ENCODE measurements around the gene ZCCHC7.

DNA sequence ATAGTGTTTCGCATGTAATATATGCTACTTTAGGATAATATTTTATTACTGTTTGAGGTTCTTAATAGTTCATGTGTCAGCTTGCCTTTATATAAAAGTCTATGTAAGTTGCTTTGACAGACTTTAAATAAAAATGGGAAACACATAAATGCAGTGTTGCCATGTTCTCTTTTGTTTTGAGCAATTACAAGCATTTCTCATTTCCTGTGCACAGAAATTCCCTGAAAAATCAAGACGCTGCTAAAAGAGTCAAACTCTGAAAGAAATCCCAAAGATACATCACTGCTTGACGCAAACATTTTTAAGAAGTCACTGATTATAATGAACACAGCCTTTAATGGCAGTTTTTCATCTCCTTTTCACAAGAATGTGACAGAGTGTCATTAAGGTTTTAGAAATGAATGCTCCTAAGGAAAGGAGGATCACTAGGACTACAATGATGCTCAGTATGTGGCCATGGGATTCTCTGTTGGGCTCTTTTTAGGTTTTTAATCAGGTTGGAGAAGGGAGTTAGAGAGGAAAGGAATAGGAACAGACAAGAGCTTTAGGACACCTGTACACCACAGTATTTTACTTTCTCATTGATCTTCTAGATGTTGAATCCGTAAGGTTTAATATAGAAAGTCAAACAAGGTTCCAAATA, 29.4 kb downstream of the ZCCHC7 start:
- TF ChIP-seq, protein P1, sequence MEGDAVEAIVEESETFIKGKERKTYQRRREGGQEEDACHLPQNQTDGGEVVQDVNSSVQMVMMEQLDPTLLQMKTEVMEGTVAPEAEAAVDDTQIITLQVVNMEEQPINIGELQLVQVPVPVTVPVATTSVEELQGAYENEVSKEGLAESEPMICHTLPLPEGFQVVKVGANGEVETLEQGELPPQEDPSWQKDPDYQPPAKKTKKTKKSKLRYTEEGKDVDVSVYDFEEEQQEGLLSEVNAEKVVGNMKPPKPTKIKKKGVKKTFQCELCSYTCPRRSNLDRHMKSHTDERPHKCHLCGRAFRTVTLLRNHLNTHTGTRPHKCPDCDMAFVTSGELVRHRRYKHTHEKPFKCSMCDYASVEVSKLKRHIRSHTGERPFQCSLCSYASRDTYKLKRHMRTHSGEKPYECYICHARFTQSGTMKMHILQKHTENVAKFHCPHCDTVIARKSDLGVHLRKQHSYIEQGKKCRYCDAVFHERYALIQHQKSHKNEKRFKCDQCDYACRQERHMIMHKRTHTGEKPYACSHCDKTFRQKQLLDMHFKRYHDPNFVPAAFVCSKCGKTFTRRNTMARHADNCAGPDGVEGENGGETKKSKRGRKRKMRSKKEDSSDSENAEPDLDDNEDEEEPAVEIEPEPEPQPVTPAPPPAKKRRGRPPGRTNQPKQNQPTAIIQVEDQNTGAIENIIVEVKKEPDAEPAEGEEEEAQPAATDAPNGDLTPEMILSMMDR (IDR thresholded peaks at IDR 0.05) = no peak
- TF ChIP-seq EP300 (IDR thresholded peaks at IDR 0.05) (no peak), POLR2AphosphoS5 (IDR thresholded peaks at IDR 0.05) (no peak)
